Right renal pelvis (tissue), 4 donors: ENCODE measurements around the gene TAF1L. TPM values are rescaled to one million over a fixed set of nuclear protein-coding genes. Genes with fewer than 3 reads are reported as not detected.
"Not testable (repeated sequence)": the region's sequence is repeated elsewhere in the genome, so short reads cannot be mapped to it uniquely, and the experiment has no call there.

Source experiments
- DNase-seq, 4 donors: peaks; one replicate each; pipeline ENCODE4 v3.0.0-alpha.2; 2013; ENCODE audit warnings: low read depth in 4 of 4, low spot score in 3 of 4, missing footprints in 1 of 4
- polyA plus RNA-seq, 4 donors: library from polyadenylated mRNA; unstranded; fragments of 120-200 nt; gene quantifications; one replicate each; pipeline ENCODE4 v1.2.1, GENCODE V29; 2013; ENCODE audit not compliant: insufficient read length in 4 of 4

Gene TAF1L
- under 1 TPM in 3 of 4 donors, not detected in 1; 0.06 to 0.10 (median 0.07) TPM for polyA plus RNA-seq

- no peak for DNase-seq
Measured at GRCh38 chr9:32635362-32635761, at the start of gene TAF1L. TSS of gene TAF1L (minus strand) at chr9:32635669. CDS start at chr9:32635579, 90 bp downstream.

DNA sequence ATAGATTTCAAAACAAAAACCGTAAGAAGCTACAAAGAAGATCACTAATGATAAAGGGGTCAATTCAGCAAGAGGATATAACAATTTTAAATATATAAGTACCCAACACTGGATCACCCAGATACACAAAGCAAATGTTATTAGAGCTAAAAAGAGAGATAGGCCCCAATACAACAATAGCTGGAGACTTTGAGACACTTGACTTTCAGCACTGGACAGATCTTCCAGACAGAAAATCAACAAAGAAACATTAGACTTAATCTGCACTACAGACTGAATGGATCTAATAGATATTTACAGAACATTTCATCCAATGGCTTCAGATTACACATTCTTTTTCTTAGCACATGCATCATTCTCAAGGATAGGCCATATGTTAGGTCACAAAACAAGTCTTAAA, 46.3 kb upstream of the TAF1L start:
- DNase-seq: no peak

DNA sequence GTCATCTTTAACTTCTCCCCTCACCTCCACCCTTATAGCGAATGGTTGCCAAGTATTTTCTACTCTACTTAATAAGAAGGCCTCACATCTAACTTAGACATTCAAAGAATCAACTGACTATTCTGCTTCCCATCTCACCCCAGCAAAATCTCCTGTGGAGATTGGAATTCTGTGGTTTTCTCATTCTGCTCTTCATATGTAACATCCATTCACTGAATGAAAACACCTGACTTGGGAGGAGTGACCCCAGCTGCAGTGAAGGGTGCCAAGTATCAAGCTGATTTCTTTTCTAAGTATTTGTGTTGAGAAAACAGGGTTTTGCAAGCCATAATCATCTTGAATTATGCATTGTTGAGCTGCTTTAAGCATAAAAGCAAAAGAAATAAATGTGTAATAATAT, 42.5 kb upstream of the TAF1L start:
- no peak for DNase-seq

- no peak for DNase-seq
Measured at GRCh38 chr9:32672469-32672868, 37.0 kb upstream of the TAF1L start.

- no peak for DNase-seq
Measured at GRCh38 chr9:32671333-32671732, 35.9 kb upstream of the TAF1L start.

DNA sequence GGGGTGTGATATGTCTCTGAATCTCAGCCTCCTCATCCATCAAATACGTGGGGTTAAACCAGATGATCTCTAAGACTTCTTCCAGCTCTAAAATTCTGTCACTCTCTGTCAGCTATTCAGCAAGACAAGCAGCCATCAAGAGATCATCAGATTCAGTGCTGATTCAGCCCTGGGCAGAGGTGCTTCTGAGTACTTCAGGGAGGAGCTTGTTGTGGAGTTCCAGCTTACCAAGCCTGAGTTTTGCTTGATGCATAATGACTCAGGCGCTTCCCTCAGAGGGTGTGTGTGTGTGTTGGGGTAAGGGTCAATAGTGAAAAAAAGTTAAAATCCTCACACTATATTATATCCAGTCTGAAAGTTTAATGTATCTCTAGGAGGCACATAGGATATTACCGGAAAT, 29.6 kb upstream of the TAF1L start:
- no peak for DNase-seq

GRCh38 chr9:32663741-32664140, 28.3 kb upstream of the TAF1L start:
- no peak for DNase-seq

GRCh38 chr9:32647671-32648070, 12.2 kb upstream of the TAF1L start:
- no peak for DNase-seq

- no peak for DNase-seq
Measured at GRCh38 chr9:32644698-32645097, 9.2 kb upstream of the TAF1L start.

GRCh38 chr9:32633151-32633550, 2.3 kb downstream of the TAF1L start:
- not testable (repeated sequence) for DNase-seq

DNA sequence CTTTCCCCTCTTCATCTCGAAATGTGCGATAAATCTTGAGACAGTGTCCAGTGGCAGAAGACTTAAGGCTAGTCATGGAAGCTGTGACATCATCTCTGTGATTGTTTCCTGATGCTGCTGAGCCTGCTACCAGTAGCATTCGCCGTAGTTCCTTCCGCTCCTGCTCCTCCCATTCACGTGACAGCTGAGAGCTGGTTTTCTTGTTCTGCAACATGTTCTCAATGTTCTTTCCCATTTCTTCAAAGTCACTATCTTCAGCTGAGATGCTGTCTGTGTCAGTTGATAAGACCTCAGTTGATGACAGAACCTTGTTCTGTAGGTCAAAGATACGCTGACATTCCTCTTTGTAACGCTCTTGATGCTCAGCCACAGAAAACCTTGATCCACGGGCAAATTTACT, 3.5 kb downstream of the TAF1L start:
- DNase-seq: no peak

GRCh38 chr9:32627394-32627954, 8.0 kb downstream of the TAF1L start:
- DNase-seq: no peak

DNA sequence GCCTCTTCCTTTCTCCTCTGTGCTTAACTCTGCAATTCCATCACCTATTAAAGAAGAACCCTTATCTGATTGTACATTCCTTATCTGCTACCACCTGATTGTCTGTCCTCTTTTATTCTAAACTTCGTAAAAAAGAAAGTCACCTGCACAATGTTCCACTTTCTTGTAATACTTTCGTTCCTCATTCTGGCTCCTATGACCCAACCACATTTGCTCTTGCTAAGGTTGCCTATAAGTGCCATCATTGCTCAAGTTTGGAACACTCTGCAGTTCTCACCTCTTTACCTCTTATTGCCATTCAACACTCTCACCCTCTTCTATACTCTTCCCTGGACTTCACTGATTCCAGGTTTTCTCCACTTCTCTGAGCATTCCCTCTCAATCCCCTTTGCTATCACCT, 10.1 kb downstream of the TAF1L start:
- no peak for DNase-seq

GRCh38 chr9:32622948-32623347, 12.5 kb downstream of the TAF1L start:
- DNase-seq: no peak

DNA sequence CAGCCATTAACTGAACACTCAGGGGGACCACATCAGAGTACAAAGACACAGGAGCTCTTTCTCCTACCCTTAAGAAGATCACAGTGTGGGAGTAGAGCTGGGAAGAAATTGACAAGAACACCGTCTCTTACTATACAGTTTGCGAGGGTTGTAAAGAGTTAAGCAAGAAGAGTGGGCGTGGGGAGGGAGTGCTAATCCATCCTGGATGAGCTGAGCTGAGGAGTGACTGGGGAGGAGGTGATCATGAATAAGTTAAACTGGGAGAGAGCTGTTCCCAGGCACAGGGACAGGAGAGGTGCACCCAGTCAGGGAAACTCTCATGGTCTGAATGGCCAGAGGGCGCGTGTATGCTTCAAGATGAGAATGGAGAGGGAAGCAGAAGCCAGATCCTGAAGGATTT, 17.2 kb downstream of the TAF1L start:
- no peak for DNase-seq

- DNase-seq: no peak
Measured at GRCh38 chr9:32606811-32607210, 28.7 kb downstream of the TAF1L start.

DNA sequence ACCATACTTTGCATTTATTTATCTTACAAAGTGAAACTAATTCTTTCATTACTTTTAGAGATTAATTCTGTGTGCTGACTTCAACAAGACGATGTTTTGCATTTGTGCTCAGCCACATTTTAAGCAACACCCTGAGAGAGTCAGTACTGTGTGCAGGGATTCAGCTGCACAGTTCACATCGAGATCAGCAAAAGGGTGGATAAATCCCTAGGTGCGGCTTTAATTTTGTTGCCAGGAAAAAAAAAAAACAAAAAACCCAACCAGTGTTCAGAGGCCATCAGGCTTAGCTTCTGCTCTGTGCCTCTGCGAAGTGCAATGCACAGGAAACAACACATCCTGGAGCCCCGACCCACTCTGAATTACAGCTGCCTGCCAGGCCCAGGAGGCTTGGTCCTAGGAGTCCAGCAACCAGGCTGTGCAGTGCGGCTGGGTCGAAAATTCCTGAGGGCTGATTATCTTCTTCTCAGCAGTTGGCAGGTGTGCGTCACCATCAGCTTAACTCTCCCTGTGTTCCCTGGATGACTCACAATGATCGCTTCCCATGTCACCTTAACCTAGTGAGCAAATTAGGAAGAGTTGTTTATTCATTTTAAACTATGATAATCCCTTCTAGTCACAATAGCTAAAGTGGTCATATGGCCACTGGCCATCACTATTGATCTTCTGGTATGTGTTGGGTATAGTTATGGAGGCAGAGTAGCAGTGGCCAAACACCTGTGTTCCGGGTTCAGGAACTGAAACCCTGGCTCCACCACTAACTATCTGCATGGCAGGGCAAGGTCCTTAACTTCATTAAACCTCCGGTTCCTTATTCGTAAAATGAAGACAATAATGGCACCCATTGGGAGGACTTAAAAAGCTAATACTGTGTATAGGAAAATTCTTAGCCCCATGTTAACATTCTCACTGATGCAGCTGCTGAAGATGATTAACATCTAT, 31.3 kb downstream of the TAF1L start:
- DNase-seq: no peak

- not testable (repeated sequence) for DNase-seq
Measured at GRCh38 chr9:32599021-32599420, 36.4 kb downstream of the TAF1L start.

GRCh38 chr9:32596936-32597335, 38.5 kb downstream of the TAF1L start:
- no peak for DNase-seq

- DNase-seq: no peak
Measured at GRCh38 chr9:32596096-32596865, 39.2 kb downstream of the TAF1L start.

GRCh38 chr9:32590898-32591297, 44.6 kb downstream of the TAF1L start:
- DNase-seq: no peak
